Mesendoderm (in vitro differentiated cells): ENCODE results near the gene PSME3IP1.

Experiments used
- DNase-seq: peaks from one replicate; pipeline ENCODE4 v3.0.0; 2013
- H2AK5ac ChIP-seq: 2 replicates; pipeline ENCODE4 v1.6.1; 2013; ENCODE audit warnings: low read length, inconsistent platforms
- H2BK120ac ChIP-seq: 2 replicates; pipeline ENCODE4 v1.6.1; 2013; ENCODE audit warnings: low read depth, mild to moderate bottlenecking, low read length, moderate library complexity, mixed read lengths
- H2BK15ac ChIP-seq: replicated peaks from 2 replicates; pipeline ENCODE4 v1.6.1; 2013; ENCODE audit warnings: low read depth, mild to moderate bottlenecking, moderate library complexity
- H2BK5ac ChIP-seq: 2 replicates; pipeline ENCODE4 v1.6.1; 2013; ENCODE audit warnings: low read length, inconsistent platforms
- H3K18ac ChIP-seq: 2 replicates; pipeline ENCODE4 v1.6.1; 2013; ENCODE audit warnings: mild to moderate bottlenecking, low read length, mixed read lengths
- H3K23ac ChIP-seq: one replicate; pipeline ENCODE4 v1.6.1; 2013; ENCODE audit warnings: low read length
- H3K27ac ChIP-seq: 2 replicates; pipeline ENCODE4 v1.5.1; 2013; ENCODE audit warnings: low read depth, mild to moderate bottlenecking, inconsistent platforms, low read length, moderate library complexity
- H3K27me3 ChIP-seq: 2 replicates; pipeline ENCODE4 v1.6.1; 2013; ENCODE audit warnings: low read length, control low read depth, mild to moderate bottlenecking, inconsistent platforms; ENCODE audit not compliant: insufficient read depth, poor library complexity
- H3K36me3 ChIP-seq: 2 replicates; pipeline ENCODE4 v1.6.1; 2013; ENCODE audit warnings: low read length, inconsistent platforms; ENCODE audit not compliant: control insufficient read depth, insufficient read depth
- H3K4ac ChIP-seq: one replicate; pipeline ENCODE4 v1.6.1; 2013; ENCODE audit warnings: low read depth, mild to moderate bottlenecking, low read length, moderate library complexity
- H3K4me1 ChIP-seq: 2 replicates; pipeline ENCODE4 v1.6.1; 2013; ENCODE audit warnings: low read depth, low read length, inconsistent platforms; ENCODE audit not compliant: control insufficient read depth
- H3K4me2 ChIP-seq: 2 replicates; pipeline ENCODE4 v1.6.1; 2013; ENCODE audit warnings: low read length
- H3K4me3 ChIP-seq: 2 replicates; pipeline ENCODE4 v1.5.1; 2013; ENCODE audit warnings: mild to moderate bottlenecking, low read length
- H3K56ac ChIP-seq: one replicate; pipeline ENCODE4 v1.6.1; 2013; ENCODE audit warnings: low read length
- H3K79me1 ChIP-seq: 2 replicates; pipeline ENCODE4 v1.6.1; 2013; ENCODE audit warnings: low read length, inconsistent platforms
- H3K79me2 ChIP-seq: 2 replicates; pipeline ENCODE4 v1.6.1; 2013; ENCODE audit warnings: mild to moderate bottlenecking, low read length; ENCODE audit not compliant: control insufficient read depth, insufficient read depth
- H3K9ac ChIP-seq: 2 replicates; pipeline ENCODE4 v1.6.1; 2013; ENCODE audit warnings: low read length, inconsistent platforms
- H4K5ac ChIP-seq: one replicate; pipeline ENCODE4 v1.6.1; 2013; ENCODE audit warnings: low read length
- H4K8ac ChIP-seq: one replicate; pipeline ENCODE4 v1.6.1; 2013; ENCODE audit warnings: low read depth, mild to moderate bottlenecking, control low read depth, low read length, moderate library complexity
- WGBS: extraction: QIAGEN DNeasy Blood & Tissue Kit; methylation state at CpG from one replicate; pipeline ENCODE4 v1.1.7; 2013; ENCODE audit warnings: low lambda C conversion rate, missing lambda C conversion rate; ENCODE audit not compliant: insufficient coverage; ENCODE audit errors: extremely low coverage; 5-methylcytosine and 5-hydroxymethylcytosine counted together

Gene PSME3IP1

DNA sequence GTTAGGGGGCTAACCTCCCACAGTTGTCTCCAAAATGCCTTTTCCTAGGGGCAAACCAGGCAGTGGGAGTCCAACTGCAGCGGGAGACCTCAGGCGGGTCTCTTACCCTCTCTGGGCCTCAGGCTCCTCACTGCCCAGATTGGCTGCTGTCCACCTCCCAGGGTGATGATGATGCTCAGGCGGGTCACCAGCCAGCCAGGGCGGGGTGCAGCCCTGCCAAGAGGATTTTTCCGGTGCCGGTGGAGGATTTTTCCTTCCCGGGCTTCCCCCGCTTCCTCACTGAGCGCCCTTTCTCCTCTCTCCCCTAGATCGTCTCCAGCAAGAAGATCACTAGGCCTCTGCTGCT, 70.7 kb downstream of the PSME3IP1 start:
- WGBS = no CpG with 5 or more reads among the region's 10 CpGs
- Histone ChIP-seq H2BK15ac (no peak overlapping the region), H3K79me2 (no peaks in the 10 kb centered on the region), H2BK120ac (no peak overlapping the region), H4K8ac (no peak overlapping the region), H4K5ac (no peak overlapping the region), H3K27ac (no peak overlapping the region), H3K18ac (no peak overlapping the region), H3K4me3 (no peak overlapping the region), H3K23ac (no peak overlapping the region), H3K79me1 (no peaks in the 10 kb centered on the region), H3K4me1 (no peaks in the 10 kb centered on the region), H2BK5ac (no peak overlapping the region), H3K36me3 (no peaks in the 10 kb centered on the region), H2AK5ac (no peak overlapping the region), H3K27me3 (no peaks in the 10 kb centered on the region), H3K4me2 (no peak overlapping the region), H3K4ac (no peak overlapping the region), H3K9ac (no peak overlapping the region), H3K56ac (no peak overlapping the region)
- DNase-seq = no peak

DNA sequence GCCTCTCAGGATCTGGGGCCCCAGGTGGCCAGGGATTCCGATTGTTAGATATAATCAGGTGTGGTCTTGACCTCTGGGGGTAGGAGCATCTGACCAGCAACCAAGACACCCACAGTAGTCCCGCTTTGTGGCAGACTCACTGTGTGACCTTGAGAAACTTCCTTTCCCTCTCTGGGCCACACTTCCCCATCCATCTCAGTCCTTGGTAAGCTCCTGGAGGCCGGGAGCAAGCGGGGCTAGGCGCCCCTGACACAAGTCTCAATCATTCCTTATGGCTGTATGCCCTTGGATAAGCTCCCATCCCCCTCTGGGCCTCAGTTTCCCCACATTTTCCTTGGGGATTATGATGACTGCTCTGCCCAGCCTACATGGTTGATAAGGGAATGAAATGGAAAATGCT, 72.2 kb downstream of the PSME3IP1 start:
- Histone ChIP-seq H2AK5ac (no peak overlapping the region), H4K5ac (no peak overlapping the region), H3K27me3 (no peaks in the 10 kb centered on the region), H3K9ac (no peak overlapping the region), H2BK15ac (no peak overlapping the region), H3K79me1 (no peaks in the 10 kb centered on the region), H3K4ac (no peak overlapping the region), H3K79me2 (no peaks in the 10 kb centered on the region), H3K27ac (no peak overlapping the region), H2BK120ac (no peak overlapping the region), H3K36me3 (no peaks in the 10 kb centered on the region), H3K56ac (no peak overlapping the region), H3K23ac (no peak overlapping the region), H3K4me2 (no peak overlapping the region), H3K18ac (no peak overlapping the region), H2BK5ac (no peak overlapping the region), H3K4me3 (no peak overlapping the region), H3K4me1 (no peaks in the 10 kb centered on the region), H4K8ac (no peak overlapping the region)
- DNase-seq = no peak
- WGBS = no CpG with 5 or more reads among the region's 5 CpGs

DNA sequence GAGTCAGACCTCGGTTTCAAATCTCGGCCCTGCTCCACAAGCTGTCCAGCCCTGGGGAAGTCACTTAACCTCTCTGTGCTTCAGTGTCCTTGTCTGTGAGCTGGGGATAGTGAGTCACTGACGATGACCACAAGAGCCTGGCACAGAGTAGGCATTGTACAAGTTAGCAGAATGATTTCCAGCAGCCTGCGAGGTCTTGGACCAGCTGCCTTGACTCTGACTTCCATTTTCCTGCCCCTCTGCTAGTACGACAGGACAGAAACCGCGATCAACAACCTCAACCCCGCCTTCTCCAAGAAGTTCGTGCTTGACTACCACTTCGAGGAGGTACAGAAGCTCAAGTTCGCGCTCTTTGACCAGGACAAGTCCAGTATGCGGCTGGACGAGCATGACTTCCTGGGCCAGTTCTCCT, 72.8 kb downstream of the PSME3IP1 start:
- H4K8ac ChIP-seq = no peak overlapping the region
- H3K27me3 ChIP-seq = no peaks in the 10 kb centered on the region
- no peak overlapping the region for H3K56ac ChIP-seq
- H2BK120ac ChIP-seq = no peak overlapping the region
- no CpG with 5 or more reads among the region's 14 CpGs for WGBS
- no peak overlapping the region for H4K5ac ChIP-seq
- H3K4me2 ChIP-seq = no peak overlapping the region
- H3K9ac ChIP-seq = no peak overlapping the region
- no peak overlapping the region for H3K4ac ChIP-seq
- H3K4me1 ChIP-seq = no peaks in the 10 kb centered on the region
- no peaks in the 10 kb centered on the region for H3K36me3 ChIP-seq
- H3K27ac ChIP-seq = no peak overlapping the region
- no peak overlapping the region for H3K4me3 ChIP-seq
- H3K79me2 ChIP-seq = no peaks in the 10 kb centered on the region
- no peak overlapping the region for H2AK5ac ChIP-seq
- DNase-seq = no peak
- no peak overlapping the region for H3K18ac ChIP-seq
- H2BK5ac ChIP-seq = no peak overlapping the region
- no peak overlapping the region for H2BK15ac ChIP-seq
- H3K79me1 ChIP-seq = no peaks in the 10 kb centered on the region
- H3K23ac ChIP-seq = no peak overlapping the region

- no peak overlapping the region for H2BK120ac ChIP-seq
These were observed 73.3 kb downstream of the PSME3IP1 start for GRCh38 chr16:57112403-57113041.

GRCh38 chr16:57111420-57111819, 74.4 kb downstream of the PSME3IP1 start:
- Histone ChIP-seq H3K23ac (no peak overlapping the region), H2BK5ac (no peak overlapping the region), H2AK5ac (no peak overlapping the region), H3K79me1 (no peaks in the 10 kb centered on the region), H3K9ac (no peak overlapping the region), H4K8ac (no peak overlapping the region), H3K79me2 (no peaks in the 10 kb centered on the region), H2BK15ac (no peak overlapping the region), H3K4me2 (no peak overlapping the region), H2BK120ac (no peak overlapping the region), H3K56ac (no peak overlapping the region), H3K27ac (no peak overlapping the region), H3K27me3 (no peaks in the 10 kb centered on the region), H3K4me1 (no peaks in the 10 kb centered on the region), H3K36me3 (no peaks in the 10 kb centered on the region), H3K4ac (no peak overlapping the region), H3K4me3 (no peak overlapping the region), H4K5ac (no peak overlapping the region), H3K18ac (no peak overlapping the region)
- DNase-seq = no peak
- no CpG with 5 or more reads among the region's 2 CpGs for WGBS

More at GRCh38 chr16:57112403-57113041, 73.3 kb downstream of the PSME3IP1 start:
- Histone ChIP-seq H3K4ac (no peak overlapping the region), H3K79me1 (no peaks in the 10 kb centered on the region), H2BK15ac (no peak overlapping the region), H3K4me1 (no peaks in the 10 kb centered on the region), H3K36me3 (no peaks in the 10 kb centered on the region), H3K27me3 (no peaks in the 10 kb centered on the region), H2AK5ac (no peak overlapping the region), H3K9ac (no peak overlapping the region), H2BK5ac (no peak overlapping the region), H3K79me2 (no peaks in the 10 kb centered on the region), H3K4me2 (no peak overlapping the region), H3K18ac (no peak overlapping the region), H3K23ac (no peak overlapping the region), H3K4me3 (no peak overlapping the region), H4K8ac (no peak overlapping the region), H3K27ac (no peak overlapping the region), H4K5ac (no peak overlapping the region), H3K56ac (no peak overlapping the region)
- no peak for DNase-seq
- no CpG with 5 or more reads among the region's 10 CpGs for WGBS

DNA sequence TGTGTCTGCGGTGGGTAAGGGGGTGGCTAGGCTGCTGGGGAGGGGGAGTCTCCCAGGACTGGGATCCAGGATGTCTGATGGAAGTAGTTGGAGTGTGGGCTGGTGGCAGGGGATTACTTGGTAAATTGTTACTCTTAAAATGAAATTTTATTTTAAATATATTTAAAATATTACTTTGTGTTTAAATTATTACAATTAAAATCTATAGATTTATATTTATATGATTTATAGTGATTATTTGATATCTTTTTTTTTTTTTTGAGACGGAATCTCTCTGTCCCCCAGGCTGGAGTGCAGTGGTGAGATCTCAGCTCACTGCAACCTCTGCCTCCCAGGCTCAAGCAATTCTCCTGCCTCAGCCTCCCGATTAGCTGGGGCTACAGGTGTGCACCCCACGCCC, 74.9 kb downstream of the PSME3IP1 start:
- Histone ChIP-seq H3K4ac (no peak overlapping the region), H3K27me3 (no peaks in the 10 kb centered on the region), H2BK5ac (no peak overlapping the region), H2AK5ac (no peak overlapping the region), H3K4me1 (no peaks in the 10 kb centered on the region), H3K18ac (no peak overlapping the region), H3K9ac (no peak overlapping the region), H4K5ac (no peak overlapping the region), H2BK120ac (no peak overlapping the region), H3K56ac (no peak overlapping the region), H3K79me2 (no peaks in the 10 kb centered on the region), H4K8ac (no peak overlapping the region), H3K4me3 (no peak overlapping the region), H3K36me3 (no peaks in the 10 kb centered on the region), H3K79me1 (no peaks in the 10 kb centered on the region), H2BK15ac (no peak overlapping the region), H3K27ac (no peak overlapping the region), H3K4me2 (no peak overlapping the region), H3K23ac (no peak overlapping the region)
- no peak for DNase-seq
- WGBS = no CpG with 5 or more reads among the region's 4 CpGs
